GM12878 (cell line): ENCODE measurements around the gene ANKRD13D. TPM values are rescaled to one million over a fixed set of nuclear protein-coding genes. Genes with fewer than 3 reads are reported as not detected.

Source experiments
- ATAC-seq: fragments of 200-7000 bp; cut with Tn5 transposase; 3 replicates; pipeline ENCODE4 v1.9.1; 2020; ENCODE audit warnings: mild to moderate bottlenecking, moderate library complexity
- BruUV-seq: library from RNA; stranded (reverse); fragments of 400-500 nt; replicated peaks from 2 replicates; lab custom pipeline; 2021; lab: Mats Ljungman, UMichigan
- CTCF ChIA-PET: fragments of 300-600 bp; sonication (Branson Sonifier 250); formaldehyde crosslinking; extraction: SDS; loops from one replicate; lab custom pipeline; 2021; ENCODE audit warnings: inconsistent platforms; lab: Yijun Ruan, JAX
- POLR2A ChIA-PET: fragments of 350-600 bp; formaldehyde crosslinking; extraction: SDS; loops from one replicate; lab custom pipeline; 2021; ENCODE audit warnings: inconsistent platforms; lab: Charles Lee
- RAD21 ChIA-PET: fragments of 300-600 bp; sonication (Branson Sonifier 250); formaldehyde crosslinking; loops from one replicate; lab custom pipeline; 2023; ENCODE audit warnings: antibody characterized with exemption; ENCODE audit not compliant: unreplicated experiment; lab: Charles Lee
- SMC1A ChIA-PET: fragments of 300-600 bp; sonication (Branson Sonifier 250); formaldehyde crosslinking; loops from one replicate; lab custom pipeline; 2023; ENCODE audit not compliant: unreplicated experiment, uncharacterized antibody; lab: Charles Lee
- DNase-seq: peaks from one replicate; pipeline ENCODE4 v3.0.0-alpha.2; 2011; ENCODE audit warnings: low read depth, low spot score
- FAIRE-seq: peaks from 3 replicates; lab custom pipeline; 2011; peaks lifted over from hg19 to GRCh38; lab: Jason Lieb, UNC
- H2AFZ ChIP-seq: 2 replicates; pipeline ENCODE4 v1.6.0; 2011; ENCODE audit warnings: low read depth, low read length, control low read depth; ENCODE audit not compliant: control insufficient read depth
- H3K27ac ChIP-seq: 2 replicates; pipeline ENCODE4 v1.5.1; 2011; ENCODE audit warnings: control low read depth; ENCODE audit not compliant: control insufficient read depth, insufficient read depth
- H3K27me3 ChIP-seq, 2 experiments: replicated peaks in 1 of 2; 2 replicates each; pipeline versions ENCODE4 v1.6.0 to v1.6.1; 2011; ENCODE audit warnings: low read length in 1 of 2; ENCODE audit not compliant: control insufficient read depth in 2 of 2, insufficient read depth in 2 of 2
- H3K36me3 ChIP-seq, 2 experiments: 2 replicates each; pipeline ENCODE4 v1.5.1; 2011; ENCODE audit warnings: low read length in 1 of 2; ENCODE audit not compliant: control insufficient read depth in 2 of 2, insufficient read depth in 2 of 2
- H3K4me1 ChIP-seq: 2 replicates; pipeline ENCODE4 v1.6.1; 2011; ENCODE audit warnings: mild to moderate bottlenecking, low read length, moderate library complexity, mixed read lengths; ENCODE audit not compliant: control insufficient read depth, insufficient read depth
- H3K4me2 ChIP-seq: 2 replicates; pipeline ENCODE4 v1.6.0; 2011; ENCODE audit warnings: control low read depth; ENCODE audit not compliant: control insufficient read depth, insufficient read depth
- H3K4me3 ChIP-seq: fragments of 200-600 bp; sonication (generic); 2 replicates; pipeline ENCODE4 v1.5.1; 2016
- H3K79me2 ChIP-seq: 2 replicates; pipeline ENCODE4 v1.6.0; 2011; ENCODE audit warnings: low read length; ENCODE audit not compliant: control insufficient read depth, insufficient read depth
- H3K9ac ChIP-seq: 2 replicates; pipeline ENCODE4 v1.8.0; 2011; ENCODE audit warnings: low read length, control low read depth, mixed read lengths; ENCODE audit not compliant: control insufficient read depth, insufficient read depth
- H3K9me3 ChIP-seq: replicated peaks from 3 replicates; pipeline ENCODE4 v1.5.1; 2011; ENCODE audit warnings: mild to moderate bottlenecking, low read length; ENCODE audit not compliant: control insufficient read depth, insufficient read depth
- H4K20me1 ChIP-seq: 2 replicates; pipeline ENCODE4 v1.6.0; 2011; ENCODE audit not compliant: control insufficient read depth, insufficient read depth
- FOXM1 ChIP-seq: IDR thresholded peaks from 2 replicates; pipeline ENCODE4 v1.6.1; 2012; ENCODE audit warnings: low read depth, mild to moderate bottlenecking, inconsistent platforms, low read length, moderate library complexity
- HDAC2 ChIP-seq: fragments of 200-600 bp; sonication (generic); IDR thresholded peaks from 2 replicates; pipeline ENCODE4 v1.6.1; 2017
- RBBP5 ChIP-seq: fragments of 200-600 bp; sonication (generic); conservative IDR thresholded peaks from 2 replicates; pipeline ENCODE4 v1.6.1; 2016
- SPI1 ChIP-seq: IDR thresholded peaks from 2 replicates; pipeline ENCODE4 v1.6.1; 2011; ENCODE audit warnings: low read depth, mild to moderate bottlenecking, low read length, moderate library complexity, borderline replicate concordance; ENCODE audit not compliant: insufficient read depth
- ZBTB40 ChIP-seq: fragments of 450-650 bp; IDR thresholded peaks from 2 replicates; pipeline ENCODE4 v1.6.1; 2016; ENCODE audit warnings: mild to moderate bottlenecking, moderate library complexity, borderline replicate concordance
- WGBS: methylation state at CpG from one replicate; pipeline ENCODE4 v1.1.6; 2016; ENCODE audit warnings: low lambda C conversion rate; ENCODE audit not compliant: insufficient replicate concordance, insufficient coverage; ENCODE audit errors: missing lambda C conversion rate; 5-methylcytosine and 5-hydroxymethylcytosine counted together
- in situ Hi-C: fragments of 300-500 bp; cut with MboI; formaldehyde crosslinking; loops from 9 replicates; pipeline ENCODE4 v1.14.3; 2018; ENCODE audit warnings: mixed read lengths
- intact Hi-C: fragments of 100-400 bp; cut with micrococcal nuclease; formaldehyde crosslinking; loops from one replicate; pipeline ENCODE4 v1.14.2; 2022; ENCODE audit not compliant: unreplicated experiment
- polyA plus RNA-seq, 11 experiments: library from polyadenylated mRNA; depleted of rRNA in 4 of 11; unstranded in 6 of 11; stranded (reverse) in 5 of 11; fragments of >200 nt; fragmentation: Nextera tagmentation in 4 of 11; fragmentation: Illumina TruSeq in 1 of 11; extraction: Ambion mirVana in 4 of 11; extraction: Trizol in 1 of 11; gene quantifications; 1 replicate in 1 of 11; 2 replicates in 10 of 11; pipeline versions ENCODE4 v1.2.1 to v1.2.3, GENCODE V29; 2011 to 2016; ENCODE audit warnings: inconsistent platforms in 2 of 11, missing spikeins in 2 of 11, low read depth in 1 of 11
- total RNA-seq, 4 experiments: library from RNA; depleted of rRNA in 3 of 4; stranded (reverse); fragments of >200 nt in 3 of 4; fragmentation: Illumina TruSeq in 1 of 4; extraction: Trizol in 1 of 4; gene quantifications; 2 replicates each; pipeline versions ENCODE4 v1.2.1 to v1.2.3, GENCODE V29; 2013 to 2021

ANKRD13D gene
- total and polyA plus RNA-seq, 10 of the 15 experiments (the other 5 are each of a cell fraction or from before 2014, with no cell fraction given), result 2.0 to 56.2 (median 21.4) TPM

- no peak for TF ChIP-seq ZBTB40
- TF ChIP-seq HDAC2, result no peak
- no peak for TF ChIP-seq RBBP5
- no peak for TF ChIP-seq SPI1
These were observed 26.3 kb downstream of the ANKRD13D start (continued) for GRCh38 chr11:67315325-67315909.

DNA sequence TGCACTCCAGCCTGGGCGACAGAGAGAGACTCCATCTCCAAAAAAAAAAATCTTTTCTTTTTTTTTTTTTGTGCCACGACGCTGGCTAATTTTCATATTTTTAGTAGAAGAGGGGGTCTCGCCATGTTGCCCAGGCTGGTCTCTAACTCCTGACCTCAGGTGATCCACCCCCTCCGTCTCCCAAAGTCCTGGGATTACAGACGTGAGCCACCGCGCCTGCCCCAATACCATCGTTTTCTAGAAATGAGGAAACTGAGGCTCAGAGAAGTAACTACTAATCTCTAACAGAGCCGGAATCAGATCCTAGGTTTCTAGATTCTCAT, 27.7 kb downstream of the ANKRD13D start:
- intact Hi-C loops, result loop anchor here (1.0 to 2.0 kb wide), 5 partner anchors 29 to 236 kb away; no protein-coding TSS in a partner anchor
- POLR2A ChIA-PET, result interaction anchor here (0.7 to 2.6 kb wide), 9 partner anchors 27 to 233 kb away, joined by 3 to 25 read pairs (median 4); partner anchors contain the start of genes ANKRD13D, GRK2 and POLD4
- DNase-seq (no peak), ATAC-seq (no peak), FAIRE-seq (no peak)
- in situ Hi-C loops, result loop anchor here (5.0 kb wide), 1 partner anchor 55 kb away; no protein-coding TSS in a partner anchor
- Histone ChIP-seq H3K79me2 (no peaks in the 10 kb centered on the region), H3K4me3 (peak overlapping the region; percentile 80), H3K9ac (peak overlapping the region; percentile 83), H4K20me1 (no peaks in the 10 kb centered on the region), H3K36me3 (no peaks in the 10 kb centered on the region), H3K27ac (peak overlapping the region; percentile 85; the same call in 1 of the 2 replicates), H3K4me1 (peaks cover 3% of the 10 kb centered on the region), H3K4me2 (peak overlapping the region; percentile 95), H2AFZ (peak overlapping the region; percentile 92), H3K9me3 (no peaks in the 10 kb centered on the region), H3K27me3 (no peaks in the 10 kb centered on the region)
- CTCF ChIA-PET, result interaction anchor here (0.6 to 12.1 kb wide), 33 partner anchors 8 to 465 kb away, joined by 3 to 151 read pairs (median 5); partner anchors contain the start of genes ANKRD13D, GRK2, POLD4 and PPP1CA
- RAD21 ChIA-PET, result interaction anchor here (0.6 to 7.8 kb wide), 25 partner anchors 10 to 957 kb away, joined by 3 to 75 read pairs (median 5); partner anchors contain the start of genes ANKRD13D, GRK2, KDM2A and POLD4
- no TSS peak for BruUV-seq
- 5% methylated on average over 10 of the region's 10 CpGs for WGBS
- SMC1A ChIA-PET, result interaction anchor here (0.7 to 7.6 kb wide), 24 partner anchors 23 to 265 kb away, joined by 3 to 82 read pairs (median 5); partner anchors contain the start of genes CLCF1, GRK2 and POLD4
- TF ChIP-seq FOXM1, result no peak
